ENCODE measurements around the gene ACTR1B.
"Not testable (repeated sequence)": the region's sequence is repeated elsewhere in the genome, so short reads cannot be mapped to it uniquely, and the experiment has no call there.

GRCh38 chr2:97620492-97620891, 43.4 kb downstream of the ACTR1B start:
- TF ChIP-seq, protein P1, sequence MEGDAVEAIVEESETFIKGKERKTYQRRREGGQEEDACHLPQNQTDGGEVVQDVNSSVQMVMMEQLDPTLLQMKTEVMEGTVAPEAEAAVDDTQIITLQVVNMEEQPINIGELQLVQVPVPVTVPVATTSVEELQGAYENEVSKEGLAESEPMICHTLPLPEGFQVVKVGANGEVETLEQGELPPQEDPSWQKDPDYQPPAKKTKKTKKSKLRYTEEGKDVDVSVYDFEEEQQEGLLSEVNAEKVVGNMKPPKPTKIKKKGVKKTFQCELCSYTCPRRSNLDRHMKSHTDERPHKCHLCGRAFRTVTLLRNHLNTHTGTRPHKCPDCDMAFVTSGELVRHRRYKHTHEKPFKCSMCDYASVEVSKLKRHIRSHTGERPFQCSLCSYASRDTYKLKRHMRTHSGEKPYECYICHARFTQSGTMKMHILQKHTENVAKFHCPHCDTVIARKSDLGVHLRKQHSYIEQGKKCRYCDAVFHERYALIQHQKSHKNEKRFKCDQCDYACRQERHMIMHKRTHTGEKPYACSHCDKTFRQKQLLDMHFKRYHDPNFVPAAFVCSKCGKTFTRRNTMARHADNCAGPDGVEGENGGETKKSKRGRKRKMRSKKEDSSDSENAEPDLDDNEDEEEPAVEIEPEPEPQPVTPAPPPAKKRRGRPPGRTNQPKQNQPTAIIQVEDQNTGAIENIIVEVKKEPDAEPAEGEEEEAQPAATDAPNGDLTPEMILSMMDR (IDR thresholded peaks at IDR 0.05; ENCODE audit: extremely low read depth in 1 of 2, insufficient read depth in 1 of 2, low read depth in 1 of 2, low read length in 2 of 2), result not testable (repeated sequence)
- not testable (repeated sequence) for TF ChIP-seq POLR2AphosphoS5 (IDR thresholded peaks at IDR 0.05; ENCODE audit: insufficient read depth, low read depth, low read length); MYC (IDR thresholded peaks at IDR 0.05; ENCODE audit: low read depth, low read length); EZH2 (IDR thresholded peaks at IDR 0.05; ENCODE audit: borderline replicate concordance, low read depth, low read length, severe bottlenecking); POLR2A (IDR thresholded peaks at IDR 0.05; ENCODE audit: low read depth, low read length); JUN (IDR thresholded peaks at IDR 0.05; ENCODE audit: borderline replicate concordance, insufficient read depth, insufficient read length, low read depth)
- TF ChIP-seq, protein P2, sequence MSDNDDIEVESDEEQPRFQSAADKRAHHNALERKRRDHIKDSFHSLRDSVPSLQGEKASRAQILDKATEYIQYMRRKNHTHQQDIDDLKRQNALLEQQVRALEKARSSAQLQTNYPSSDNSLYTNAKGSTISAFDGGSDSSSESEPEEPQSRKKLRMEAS (IDR thresholded peaks at IDR 0.05; ENCODE audit: insufficient read depth, insufficient read length), result not testable (repeated sequence)
